NCI-H1092 (cell line): Measurements from ENCODE around the gene LMAN1.

Experiments
- DNase-seq: peaks from one replicate; lab custom pipeline; 2025; lab: John Stamatoyannopoulos, UW

The LMAN1 gene

DNA sequence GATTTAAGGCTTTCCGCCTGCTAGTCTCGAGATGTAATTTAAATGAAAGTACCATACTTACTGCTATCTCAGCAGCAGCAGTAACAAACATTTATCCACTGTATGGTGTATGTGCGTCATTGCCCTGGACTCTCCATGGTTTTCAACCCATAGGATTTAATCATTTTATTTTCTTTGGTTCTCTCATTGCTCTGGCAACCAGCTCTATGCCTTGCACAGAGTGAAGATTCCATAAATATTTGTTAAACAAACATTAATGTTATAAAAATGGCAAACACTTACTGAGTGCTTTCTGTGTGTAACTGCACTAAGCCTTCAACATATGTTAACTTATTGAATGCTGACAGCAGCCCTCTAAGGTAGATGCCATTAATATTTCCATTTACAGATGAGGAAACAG, 1.3 kb upstream of the LMAN1 start:
- DNase-seq, result no peak

DNA sequence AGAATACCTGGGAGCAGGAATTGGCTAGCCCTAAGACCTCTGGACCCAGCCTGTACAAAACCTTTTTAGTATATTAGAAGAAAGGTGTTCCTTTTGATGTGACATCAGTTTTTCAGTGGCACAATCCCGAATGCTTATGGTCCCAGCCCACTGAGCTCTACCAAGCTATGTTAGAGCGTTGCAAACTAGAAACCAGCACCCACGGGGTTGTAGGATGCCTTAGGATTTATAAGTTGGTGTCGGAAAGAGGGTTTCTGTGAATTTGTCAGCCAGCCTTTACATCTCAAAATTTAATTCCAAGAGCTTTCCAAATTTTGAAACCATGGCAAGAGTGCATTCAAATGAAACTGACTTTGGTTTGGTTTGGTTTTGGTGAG, 499 bp upstream of the LMAN1 start:
- DNase-seq, result no peak

DNA sequence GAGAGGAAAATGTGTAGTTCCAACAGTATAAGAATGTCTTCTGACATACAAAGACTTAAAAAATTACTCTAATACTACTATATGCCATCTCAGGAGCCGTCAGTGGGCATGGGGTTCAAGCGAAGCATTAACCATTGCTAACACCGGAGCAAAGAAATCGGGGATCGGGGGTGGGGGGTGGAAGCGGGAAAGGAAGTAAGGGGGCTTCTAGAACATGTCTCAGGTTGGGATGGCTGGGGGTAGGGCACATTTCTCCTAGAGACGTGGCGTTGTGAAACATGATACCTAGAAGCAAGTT, 702 bp downstream of the LMAN1 start:
- no peak for DNase-seq

DNA sequence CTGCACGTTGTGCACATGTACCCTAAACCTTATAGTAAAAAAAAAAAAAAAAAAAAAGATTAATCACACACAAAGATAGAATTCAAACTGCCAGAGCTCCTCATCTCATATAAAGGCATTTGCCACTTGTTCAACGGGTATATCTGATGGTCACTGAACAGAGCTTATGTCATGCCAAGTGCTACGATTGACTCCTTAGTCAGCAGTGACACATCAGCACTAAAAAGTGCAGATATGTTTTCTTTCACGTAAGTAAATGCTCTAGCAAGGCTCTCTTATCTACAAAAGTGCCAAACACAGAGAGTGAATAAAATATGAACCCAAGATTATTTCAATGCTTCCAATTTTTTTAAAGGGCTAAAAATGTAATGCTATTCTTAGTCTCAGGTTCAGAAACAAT, 1.1 kb downstream of the LMAN1 start:
- DNase-seq, result no peak

DNA sequence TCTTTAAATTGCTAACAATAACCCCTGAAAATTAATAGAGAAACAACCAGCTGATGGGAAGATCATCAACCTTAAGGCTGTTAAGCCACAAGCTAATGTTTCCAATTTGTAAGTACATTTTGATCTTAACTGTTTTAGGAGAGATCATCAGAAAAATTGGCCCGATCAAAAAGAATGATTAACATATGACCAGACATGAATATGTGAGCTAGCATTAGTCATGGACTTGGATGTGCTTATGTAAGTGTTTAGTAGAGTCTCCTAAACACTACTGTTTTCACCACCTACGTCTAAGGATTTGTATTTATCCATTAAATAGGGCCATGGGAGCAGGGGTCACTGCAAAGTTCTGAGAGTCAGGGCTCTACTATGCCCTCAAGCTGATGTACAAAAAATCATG, 4.3 kb downstream of the LMAN1 start:
- no peak for DNase-seq

DNA sequence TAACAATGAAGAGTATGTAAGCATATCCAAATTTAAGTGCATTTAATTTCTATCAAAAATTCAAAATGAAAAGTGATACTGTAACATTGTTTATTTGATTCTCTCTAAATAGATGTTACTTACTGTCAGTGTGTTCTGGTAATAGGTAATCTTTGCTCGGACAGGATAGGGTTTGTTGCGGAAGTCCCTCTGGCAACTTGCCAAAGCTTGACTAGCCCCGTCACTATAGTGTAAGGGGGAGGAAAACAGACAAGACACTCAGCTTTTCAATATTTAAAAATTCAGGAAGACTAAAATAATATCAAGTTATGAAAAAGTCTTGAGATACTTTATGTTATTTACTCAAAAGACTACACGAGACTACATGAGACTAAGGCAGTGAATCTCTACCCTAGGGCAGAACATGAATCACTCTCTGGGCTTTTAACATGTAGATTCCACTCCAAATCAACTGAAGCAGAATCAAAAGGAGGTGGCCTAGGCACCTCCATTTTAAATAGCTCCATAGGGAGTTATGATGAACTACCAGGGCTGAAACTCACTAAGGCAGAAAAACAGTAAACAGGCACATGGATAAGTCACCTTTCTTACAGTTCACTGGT, 5.9 kb downstream of the LMAN1 start:
- DNase-seq, result no peak

DNA sequence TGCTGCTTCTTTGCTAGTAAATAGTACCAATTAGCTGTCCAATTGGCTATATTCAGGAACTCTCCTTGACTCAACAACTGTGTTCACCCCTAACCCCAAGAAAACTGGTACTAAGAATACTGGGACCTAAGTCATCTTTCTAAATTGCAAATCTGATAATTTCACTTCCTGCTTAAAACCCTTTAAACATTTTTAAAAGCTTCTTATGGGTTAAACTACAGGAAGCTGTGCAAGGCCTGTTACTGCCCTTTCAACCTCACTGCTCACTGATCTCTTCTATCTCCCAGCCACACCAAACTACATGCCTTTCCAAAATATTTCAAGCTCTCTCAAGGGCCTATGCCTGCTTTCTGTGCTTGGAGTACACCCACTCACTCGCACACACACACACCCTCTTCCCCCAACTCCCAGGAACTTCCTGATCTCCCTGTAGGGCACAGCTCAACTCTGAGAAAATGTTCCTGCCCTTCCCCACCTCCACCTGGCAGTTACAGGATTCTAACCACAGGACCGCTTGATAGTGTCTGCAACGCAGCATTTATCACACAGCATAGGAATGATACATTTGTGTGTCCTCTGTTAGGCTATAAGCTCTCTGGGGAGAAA, 6.7 kb downstream of the LMAN1 start:
- no peak for DNase-seq

DNA sequence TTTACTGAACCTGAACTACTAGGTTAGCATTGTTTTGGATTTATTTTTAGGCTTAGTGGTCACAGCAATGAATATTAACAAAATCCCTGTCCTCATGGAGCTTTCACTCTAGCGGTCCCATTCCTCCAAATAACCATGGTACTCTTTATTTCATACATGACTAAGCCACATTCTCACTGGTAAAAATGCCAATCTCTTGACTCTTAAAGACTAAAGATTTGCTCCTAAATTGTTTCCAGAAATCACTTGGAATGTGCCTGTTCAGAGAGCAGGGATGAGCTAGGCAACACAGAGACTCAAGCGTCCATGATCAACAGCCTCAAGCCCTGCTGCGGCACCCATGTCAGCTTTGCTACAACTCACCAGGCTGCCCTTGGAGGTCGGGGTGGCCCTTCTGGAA, 13.5 kb downstream of the LMAN1 start:
- DNase-seq, result no peak

DNA sequence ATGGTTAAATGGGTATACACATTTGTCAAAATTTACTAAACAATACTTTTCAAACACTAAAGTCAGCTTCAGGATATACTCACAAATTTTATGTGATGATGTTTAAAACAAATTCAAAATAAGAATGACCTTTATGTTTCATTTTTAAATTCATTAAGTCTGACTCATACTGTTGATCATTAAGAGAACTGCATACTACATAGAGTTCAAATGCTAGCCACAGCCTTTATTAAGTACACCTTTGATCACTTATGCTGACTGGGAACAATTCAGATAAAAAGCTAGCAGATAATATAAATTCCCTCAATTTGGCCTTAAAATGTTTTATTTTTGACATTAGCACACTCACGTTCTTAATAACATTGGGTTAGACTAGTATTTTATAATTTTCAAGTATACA, 14.1 kb downstream of the LMAN1 start:
- no peak for DNase-seq

DNA sequence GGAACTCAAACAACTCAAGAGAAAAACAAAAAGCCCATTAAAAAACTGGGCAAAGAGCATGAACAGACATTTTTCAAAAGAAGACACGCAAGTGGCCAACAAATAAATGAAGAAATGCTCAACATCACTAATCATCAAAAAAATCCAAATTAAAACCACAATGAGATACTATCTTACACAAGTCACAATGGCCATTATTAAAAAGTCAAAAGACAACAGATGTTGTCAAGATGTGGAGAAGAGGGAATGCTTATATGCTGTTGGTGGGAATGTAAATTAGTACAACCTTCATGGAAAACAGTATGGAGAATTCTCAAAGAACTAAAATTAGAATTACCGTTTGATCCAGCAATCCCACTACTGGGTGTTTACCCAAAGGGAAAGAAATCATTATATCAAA, 15.1 kb downstream of the LMAN1 start:
- no peak for DNase-seq

DNA sequence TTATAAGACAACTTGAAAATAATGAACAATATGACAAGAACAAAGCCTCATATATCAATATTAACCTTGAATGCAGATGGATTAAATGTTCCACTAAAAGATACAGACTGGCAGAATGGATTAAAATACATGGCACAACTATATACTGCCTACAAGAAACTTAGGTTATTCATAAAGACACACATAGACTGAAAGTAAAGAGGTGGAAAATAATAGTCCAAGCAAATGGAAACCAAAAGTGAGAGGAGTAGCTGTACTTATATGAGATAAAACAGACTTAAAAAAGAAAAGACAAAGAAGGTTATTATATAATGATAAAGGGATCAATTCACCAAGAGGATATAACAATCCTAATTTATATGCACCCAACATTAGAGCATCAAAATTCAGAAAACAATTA, 18.2 kb downstream of the LMAN1 start:
- no peak for DNase-seq

DNA sequence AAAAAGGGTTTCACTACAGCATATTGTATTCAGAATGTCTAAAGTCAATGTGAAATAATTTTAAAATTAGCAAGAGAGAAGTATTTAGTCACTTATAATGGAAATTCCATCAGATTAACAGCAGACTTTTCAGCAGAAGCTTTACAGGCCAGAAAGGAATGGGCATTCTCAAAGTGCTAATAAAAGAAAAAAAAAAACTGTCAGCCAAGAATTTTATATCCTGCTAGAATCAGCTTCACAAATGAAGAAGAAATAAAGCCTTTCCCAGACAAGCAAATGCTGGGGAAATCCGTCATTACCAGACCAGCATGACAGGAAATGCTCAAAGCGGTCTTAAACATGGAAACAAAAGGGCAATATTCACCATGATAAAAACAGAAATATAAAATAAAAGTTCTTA, 18.8 kb downstream of the LMAN1 start:
- no peak for DNase-seq

DNA sequence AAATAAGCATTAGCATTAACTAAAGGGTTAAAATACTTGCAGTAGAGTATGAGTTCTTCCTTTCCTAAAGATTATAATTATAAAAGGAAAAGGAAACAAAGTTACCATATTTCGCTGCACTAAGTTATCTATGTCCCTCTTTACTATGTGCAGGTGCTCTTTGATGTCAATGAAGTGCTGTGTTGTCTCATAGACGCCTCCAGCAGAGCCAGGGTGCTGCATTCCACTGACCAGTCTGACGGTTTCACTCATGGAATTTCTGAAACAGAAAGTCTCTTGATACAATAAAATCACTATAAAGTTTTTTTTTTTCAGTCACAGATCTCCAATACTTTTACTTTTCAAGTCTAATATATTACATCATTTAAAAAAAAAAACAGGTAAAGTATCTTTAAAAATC, 26.1 kb downstream of the LMAN1 start:
- DNase-seq, result no peak

DNA sequence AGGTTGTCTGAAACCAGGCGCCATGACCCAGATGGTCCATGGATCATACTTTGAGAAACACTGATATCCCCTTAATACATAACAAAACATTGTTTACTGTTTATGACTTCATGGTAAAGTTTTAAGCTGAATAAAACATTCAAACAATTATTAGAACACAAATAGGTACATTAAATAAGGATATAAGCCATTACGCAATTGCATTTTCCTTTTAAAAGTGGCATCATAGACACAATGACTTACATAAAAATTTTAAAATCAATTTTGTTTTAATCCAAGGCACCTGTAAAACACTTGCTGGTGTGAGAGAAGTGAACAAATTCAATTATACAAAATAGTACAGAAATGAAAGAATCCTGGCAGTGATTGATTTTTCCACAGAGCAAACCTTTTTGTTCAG, 30.4 kb downstream of the LMAN1 start:
- no peak for DNase-seq

DNA sequence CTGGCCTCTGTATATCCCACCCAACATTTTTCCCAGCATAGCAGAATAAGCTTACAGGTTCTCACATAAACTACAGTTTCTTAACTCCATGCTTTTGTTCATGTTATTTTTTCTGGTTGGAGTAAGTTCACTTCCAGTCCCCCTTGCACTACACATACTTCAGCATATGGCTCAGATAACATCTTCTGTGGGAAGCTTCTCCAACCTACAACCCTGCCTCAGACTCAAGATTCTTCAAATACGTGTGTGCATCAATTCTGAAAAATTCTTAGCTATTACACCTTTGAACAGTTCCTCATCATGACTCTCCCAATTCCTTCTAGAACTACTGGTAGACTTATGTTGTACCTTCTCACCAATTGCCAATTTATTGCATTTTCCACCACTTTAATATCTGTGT, 33.1 kb downstream of the LMAN1 start:
- no peak for DNase-seq

DNA sequence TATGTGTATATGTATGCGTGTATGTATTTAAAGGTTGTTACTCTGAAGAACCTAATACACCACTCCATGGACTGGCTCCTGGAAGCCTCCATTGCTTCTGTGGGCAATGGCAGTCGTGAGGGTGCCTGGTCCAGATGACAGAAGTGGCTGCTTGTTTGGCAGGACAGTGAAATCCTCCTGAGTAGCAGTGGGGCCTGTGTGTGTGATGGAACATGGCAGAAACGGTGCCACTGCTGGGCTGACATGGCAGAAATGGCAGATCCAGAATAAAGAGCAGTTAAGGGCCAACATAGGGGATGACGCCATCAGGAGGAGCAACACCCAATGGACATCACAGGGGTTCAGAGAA, 34.5 kb downstream of the LMAN1 start:
- no peak for DNase-seq

DNA sequence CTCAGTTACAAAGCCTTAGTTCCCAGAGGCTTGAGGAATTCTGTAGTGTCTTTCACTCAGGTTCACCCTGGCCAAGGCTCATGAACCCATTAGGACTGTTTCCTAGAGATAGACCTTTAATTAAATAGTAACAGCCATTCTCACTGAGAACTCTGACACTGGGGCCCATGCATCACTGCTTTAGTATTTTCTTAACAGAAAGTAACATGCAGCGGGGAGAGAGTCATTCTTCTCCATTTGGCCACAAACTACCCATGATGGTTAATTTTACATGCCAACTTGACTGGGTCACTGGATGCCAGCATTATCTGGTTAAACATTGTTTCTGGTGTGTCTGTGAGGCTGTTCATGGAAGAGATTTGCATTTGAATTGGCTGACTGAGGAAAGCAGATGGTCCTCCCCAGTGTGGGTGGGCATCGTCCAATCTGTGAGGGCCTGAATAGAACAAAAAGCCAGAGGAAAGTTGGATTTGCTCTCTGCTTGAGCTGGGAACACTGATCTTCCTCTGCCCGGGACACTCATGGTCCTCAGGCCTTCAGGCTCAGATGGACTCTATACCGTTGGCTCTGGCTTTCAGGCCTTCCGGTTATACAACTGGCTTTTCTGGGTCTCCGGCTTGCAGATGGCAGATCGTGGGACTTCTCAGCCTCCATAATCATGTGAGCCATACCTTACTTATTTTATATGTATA, 35.0 kb downstream of the LMAN1 start:
- DNase-seq, result no peak

DNA sequence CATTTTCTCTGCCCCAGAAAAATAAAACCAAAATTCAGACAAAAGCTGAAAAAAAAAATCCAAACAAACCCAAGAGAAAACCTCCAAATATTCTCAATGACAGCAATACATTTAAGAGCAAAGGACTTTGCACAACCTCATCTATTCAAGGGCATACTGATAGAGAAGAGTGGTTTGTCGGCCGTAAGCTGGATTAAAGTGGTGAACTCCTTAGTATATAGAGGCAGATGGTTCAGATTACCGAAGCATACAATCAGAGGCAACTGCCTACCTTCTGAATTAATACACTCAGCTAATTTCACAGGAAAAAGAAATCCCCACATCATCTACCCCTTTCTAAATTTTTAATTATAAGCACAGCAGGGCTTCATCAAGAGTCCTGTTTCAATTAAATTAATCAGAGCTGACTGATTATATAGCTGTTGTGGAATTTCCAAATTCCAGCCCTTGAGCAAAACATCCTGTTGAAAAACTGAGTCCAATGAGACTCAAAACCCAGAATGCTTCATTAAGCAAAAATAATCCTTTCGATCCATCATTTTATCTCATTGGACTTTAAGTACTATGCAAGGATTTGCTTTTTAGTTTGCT, 40.5 kb downstream of the LMAN1 start, which contains the start of gene CPLX4:
Gene CPLX4, minus strand, starts transcription at position 190 of the 591 bp plus-strand sequence. Its CDS starts 187 bp downstream, at position 3.
- no peak for DNase-seq

DNA sequence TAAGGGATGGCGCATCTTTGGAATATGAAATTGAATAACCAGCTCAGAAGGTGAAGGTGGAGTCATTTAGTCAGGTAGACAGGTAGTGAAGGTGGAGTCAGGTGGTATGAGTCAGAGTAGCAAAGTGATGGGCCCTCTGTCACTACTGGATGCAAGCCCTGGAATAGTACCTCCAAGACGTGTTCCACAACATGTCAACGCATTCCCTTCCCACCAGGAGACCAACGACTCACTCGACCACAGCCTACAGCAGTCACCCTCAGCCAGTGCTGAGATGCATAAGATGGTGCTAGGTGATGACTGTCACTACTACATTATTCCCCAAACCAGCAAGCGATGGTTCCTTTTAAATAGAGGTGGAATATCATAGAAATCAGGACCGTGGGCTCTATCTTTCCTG, 47.4 kb downstream of the LMAN1 start:
- DNase-seq, result no peak

DNA sequence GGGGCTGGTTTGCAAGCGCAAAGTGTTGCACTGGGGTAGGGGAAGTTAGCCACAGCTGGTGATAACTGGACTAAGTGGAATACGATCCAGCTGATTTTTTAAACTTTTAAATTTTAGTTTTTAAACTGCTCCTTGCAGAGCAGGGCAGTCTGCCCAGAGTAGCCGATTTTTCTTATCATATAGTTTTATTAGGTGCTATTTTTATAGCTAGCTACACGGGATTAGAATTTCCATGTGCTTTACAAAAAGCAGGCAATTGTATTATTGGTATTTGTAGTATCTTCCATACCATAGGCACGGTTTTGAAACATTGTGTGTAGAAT, 50.2 kb downstream of the LMAN1 start:
- DNase-seq, result no peak

DNA sequence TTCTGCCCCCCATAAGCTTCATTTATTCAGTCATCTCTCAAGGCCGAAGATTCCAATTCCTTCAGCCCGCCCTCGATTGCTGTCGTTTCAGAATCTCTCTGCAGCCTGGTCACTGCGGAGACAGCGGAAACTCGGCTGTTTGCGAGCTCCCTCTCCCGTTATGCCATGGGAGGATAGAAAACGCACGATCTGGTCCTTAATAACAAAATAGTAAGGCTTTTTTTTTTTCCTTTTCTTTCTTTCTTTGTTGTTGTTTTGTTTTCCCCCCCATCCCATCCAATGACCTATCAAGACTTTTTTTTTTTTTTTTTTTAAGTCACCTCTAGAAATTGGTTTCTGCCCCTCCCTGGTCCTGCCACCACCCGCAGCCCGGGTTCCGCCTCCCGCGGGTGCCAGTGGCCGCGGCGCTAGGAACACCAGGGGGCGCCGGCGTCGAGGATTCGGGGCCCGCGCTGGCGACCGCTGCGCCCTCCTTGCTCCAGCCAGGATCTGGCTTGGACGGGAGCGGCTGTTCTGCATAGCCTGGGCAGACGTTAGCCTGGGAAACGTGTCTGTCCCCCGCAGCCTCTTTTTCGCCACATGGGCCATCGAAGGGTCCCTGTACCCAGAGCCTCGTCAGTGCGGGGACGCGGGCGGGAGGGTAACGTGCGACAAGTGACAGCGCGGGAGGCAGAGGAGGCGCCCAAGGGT, 50.7 kb downstream of the LMAN1 start:
- DNase-seq, result peak; percentile 72

DNA sequence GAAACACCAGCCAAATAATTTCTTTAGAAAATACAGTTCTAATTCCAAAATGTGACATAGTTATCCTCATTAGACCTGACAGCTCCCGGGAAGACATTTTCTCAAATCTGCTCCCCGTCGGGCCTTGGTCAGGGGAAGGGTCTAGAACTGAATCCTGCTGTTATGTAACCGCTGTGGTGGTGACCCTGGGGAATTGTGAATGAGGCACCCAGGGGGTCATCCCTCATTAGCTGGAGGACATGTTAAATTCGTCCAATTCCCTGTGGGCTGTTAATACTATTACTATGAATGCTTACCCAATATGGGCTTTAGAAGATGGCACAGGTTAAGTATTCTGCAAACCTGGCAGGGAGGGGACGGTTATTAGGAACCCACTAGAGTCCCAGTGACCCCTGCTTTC, 52.4 kb downstream of the LMAN1 start:
- DNase-seq, result no peak

DNA sequence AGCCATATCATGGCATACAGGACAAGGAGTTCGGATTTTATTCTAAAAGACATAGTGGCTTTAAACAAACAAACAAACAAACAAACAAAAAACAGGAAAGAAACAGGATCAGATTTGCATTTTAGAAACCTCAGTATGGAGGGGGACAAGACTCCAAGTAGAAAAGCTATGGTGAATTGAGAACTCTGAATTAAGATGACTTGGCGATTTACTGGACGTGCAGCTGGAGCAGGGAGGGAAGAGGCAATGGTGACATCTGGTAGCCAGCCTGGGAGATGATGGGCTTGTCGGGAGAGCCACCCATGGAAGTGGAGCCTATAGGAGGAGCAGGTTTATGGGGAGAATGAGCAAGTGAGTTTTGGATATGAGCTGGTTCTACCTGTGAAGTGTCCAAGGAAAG, 53.8 kb downstream of the LMAN1 start:
- DNase-seq, result no peak
